Femur (tissue), 1 donor: Measurements from ENCODE around the gene CAPS.

Experiments
- DNase-seq: peaks from one replicate; pipeline ENCODE4 v3.0.0-alpha.2; 2017

CAPS gene

GRCh38 chr19:5914358-5914774 lies 312 bp downstream of the CAPS start:
- no peak for DNase-seq

DNA sequence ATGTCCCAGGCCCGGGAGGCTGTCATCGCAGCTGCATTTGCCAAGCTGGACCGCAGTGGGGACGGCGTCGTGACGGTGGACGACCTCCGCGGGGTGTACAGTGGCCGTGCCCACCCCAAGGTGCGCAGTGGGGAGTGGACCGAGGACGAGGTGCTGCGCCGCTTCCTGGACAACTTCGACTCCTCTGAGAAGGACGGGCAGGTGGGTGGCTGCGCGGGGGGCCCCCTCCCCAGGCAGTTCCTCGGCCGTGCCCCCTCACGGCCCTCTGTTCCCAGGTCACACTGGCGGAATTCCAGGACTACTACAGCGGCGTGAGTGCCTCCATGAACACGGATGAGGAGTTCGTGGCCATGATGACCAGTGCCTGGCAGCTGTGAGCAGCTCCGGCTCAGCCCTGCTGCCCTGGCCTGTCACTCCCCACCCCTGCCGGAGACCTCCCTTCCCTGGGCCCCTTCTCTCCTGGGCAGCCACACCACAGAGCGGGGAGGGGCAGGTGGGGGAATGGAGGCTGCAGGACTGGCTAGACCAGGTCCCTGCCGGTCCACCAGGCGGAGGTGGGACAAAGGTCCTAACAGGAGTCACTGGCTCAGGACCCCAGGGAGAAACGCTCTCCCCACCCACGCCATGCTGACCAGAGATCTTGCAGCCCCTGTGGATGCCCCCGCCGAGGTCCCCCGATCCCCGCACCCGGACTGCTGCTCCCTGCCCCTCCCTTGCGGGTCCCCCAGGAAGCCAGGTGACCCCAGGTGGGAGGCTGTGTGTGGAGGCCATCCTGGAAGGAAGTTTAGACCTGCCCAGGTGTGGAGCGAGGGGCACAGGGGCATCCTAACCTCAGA lies 1.1 kb downstream of the CAPS start:
- no peak for DNase-seq

GRCh38 chr19:5915782-5916165 lies 1.7 kb downstream of the CAPS start:
- DNase-seq = no peak

DNA sequence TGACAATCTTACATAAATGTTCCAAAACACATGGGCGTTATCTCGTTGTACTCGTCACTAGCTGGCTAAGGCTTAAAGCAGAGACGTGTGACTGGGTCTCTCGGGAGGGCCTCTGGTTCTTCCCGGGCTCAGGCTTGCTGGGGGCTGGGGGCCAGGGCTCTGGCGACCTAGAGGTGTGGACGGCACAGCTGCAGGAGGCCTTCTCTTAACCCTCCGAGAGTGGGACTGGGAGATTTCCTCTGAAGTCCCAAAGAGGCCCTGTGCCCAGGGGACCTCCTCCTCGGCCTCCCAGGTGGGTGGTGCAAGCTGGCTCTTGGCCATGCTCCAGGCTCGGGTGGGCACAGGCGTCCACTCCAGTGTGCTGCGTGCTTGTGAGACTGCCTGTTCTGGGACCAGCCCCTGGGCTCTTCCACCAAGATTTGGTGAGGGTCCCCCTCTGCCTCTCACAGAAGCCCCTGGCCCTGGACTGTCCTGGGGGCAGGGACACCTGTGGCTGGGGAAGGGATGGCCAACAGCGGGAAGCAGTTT lies 2.2 kb downstream of the CAPS start:
- no peak for DNase-seq

DNA sequence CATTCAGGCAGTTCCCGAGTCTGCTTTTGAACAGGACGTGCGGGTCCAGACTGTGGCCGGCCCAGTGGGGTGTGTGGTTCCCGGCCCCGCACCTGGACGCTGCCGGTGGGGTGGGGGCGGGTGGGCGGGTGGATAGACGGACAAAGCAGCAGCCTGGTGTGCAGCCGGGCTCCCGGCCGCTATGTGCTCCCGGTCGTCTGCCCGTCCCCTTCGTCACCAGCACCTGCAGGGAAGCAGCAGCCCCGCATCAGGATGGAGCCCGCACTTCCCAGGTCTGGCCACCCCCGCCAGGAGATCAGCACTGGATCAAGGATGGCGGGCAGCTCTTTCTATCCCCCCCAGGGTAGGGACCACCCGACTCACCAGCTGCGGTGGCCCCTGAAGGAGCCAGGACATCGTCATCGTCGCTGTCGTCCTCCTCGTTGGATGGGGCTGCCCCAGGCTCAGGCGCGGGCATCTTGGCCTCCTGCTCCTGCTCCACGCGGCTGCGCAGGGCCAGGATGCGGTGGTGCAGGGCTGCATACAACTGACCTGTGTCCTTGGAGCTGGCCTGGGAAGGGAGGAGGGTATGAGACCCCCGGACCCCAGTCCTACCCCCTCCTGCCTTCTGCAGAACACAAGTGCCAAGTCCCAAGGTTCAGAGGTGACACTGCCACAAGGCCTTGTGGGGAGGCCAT lies 3.5 kb downstream of the CAPS start:
- no peak for DNase-seq

DNA sequence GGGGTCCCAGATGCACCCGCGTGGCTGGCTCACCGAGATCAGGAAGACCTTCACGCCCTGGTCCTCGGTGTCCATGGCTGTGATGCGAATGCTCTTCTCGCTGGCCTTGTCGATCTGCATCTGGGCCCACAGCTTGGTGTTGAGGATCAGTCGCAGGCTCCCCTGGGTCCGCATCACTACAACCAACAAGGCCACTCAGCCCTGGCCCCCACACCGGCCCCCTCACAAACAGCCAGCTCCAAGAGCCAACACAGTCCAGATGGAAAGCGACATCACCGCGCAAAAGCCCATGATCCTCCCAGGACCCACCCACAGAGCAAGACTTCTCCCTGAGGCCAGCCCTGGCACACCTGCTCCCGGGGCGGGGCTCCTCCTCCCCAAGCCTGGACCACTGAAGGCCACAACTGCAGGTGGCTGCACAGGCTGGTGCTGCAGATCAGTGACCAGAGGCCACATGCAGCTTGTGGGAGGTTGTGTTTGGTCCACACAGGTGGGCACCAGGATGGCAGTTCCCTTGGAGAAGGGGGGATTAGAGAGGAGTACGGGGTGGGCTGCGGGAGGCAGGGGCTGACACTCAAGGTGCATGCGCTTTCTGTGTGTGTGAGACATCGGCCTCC lies 4.5 kb downstream of the CAPS start:
- DNase-seq = no peak

GRCh38 chr19:5921516-5922160 lies 7.6 kb downstream of the CAPS start:
- DNase-seq = no peak

DNA sequence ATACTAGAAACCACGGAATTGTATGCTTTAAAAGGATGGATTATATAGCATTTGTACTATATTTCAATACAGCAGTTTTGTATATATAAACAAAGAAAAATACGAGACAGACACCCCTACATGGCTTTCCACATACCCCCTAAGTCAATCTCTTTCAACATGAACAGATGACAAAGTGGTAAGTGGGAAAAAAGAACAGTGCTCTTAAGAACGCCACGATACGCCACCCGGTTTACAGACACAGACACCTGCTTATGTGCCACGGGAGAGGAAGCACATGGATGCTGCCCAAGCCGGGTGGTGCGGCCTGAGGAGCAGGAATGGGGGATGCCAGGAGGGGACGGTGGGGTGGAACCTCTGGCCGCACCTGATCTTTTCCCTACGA lies 8.1 kb downstream of the CAPS start:
- DNase-seq = no peak

- no peak for DNase-seq
Measured at GRCh38 chr19:5923356-5923755, 9.3 kb downstream of the CAPS start.

DNA sequence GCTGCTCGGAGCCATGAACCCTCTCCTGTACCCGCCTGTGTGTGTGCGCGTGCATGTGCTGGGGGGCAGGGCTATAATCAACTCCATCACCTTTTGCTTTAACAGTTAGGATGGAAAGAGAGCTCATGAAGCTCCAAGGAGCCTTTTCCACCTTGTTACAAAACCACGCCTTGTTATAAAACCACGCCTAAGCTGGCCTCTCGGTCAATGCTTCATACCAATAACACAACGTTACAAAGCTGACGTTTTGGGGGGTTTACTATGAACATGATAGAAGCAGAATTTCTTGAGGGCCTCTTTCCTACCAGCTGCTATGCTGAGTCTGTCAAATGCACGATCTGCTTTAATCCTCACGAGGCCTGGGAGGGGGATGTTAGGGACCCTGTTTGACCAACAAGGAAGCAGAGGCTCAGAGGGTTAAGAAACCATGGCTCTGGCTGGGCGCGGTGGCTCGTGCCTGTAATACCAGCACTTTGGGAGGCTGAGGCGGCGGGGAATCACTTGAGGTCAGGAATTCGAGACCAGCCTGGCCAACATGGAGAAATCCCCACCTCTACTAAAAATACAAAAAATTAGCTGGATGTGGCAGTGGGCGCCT lies 11.9 kb downstream of the CAPS start:
- no peak for DNase-seq

- peak; percentile 88 for DNase-seq
Measured at GRCh38 chr19:5926641-5927440, 12.8 kb downstream of the CAPS start.

GRCh38 chr19:5927441-5927821 lies 13.4 kb downstream of the CAPS start:
- DNase-seq = no peak

DNA sequence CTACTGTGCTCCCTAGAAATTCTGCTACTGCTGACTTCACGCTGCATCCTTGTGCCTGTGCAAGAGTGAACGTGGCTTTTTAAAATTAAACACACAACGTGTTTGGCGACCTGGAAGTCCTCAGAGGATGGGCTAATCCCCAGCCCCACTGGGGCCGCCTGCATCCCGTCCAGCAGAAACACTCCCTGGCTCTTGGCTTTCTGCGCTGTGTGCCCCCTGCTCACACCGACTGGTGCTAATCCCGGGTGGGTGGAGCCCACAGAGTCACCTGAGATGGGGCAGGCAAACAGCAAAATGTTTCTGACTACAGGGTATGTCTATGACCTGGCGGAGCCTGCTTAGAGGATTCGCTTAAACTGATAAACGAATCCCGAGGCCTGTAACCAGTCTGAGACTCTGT lies 15.1 kb downstream of the CAPS start:
- DNase-seq = no peak

- no peak for DNase-seq
Measured at GRCh38 chr19:5929625-5930024, 15.6 kb downstream of the CAPS start.

DNA sequence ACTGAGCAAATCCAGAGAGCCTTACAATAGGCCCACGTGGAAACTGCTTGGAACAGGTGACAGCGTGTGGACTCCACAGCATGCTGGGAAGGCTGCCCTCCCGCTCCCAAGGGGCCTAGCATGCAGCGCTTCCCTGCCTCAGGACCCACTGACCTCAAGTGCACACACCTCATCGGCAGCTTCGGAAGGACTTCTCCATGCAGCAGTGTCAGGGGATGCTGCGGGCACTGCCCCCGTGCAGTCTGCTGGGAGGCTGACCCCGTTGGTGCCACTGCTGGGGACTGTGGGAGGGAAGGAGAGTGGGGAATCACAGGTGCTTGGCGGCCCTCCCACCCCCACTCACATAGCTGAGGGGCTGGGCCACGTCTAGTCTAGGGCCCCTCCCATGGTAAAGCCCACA lies 17.2 kb downstream of the CAPS start:
- DNase-seq = no peak

- DNase-seq = no peak
Measured at GRCh38 chr19:5932146-5932545, 18.1 kb downstream of the CAPS start.

DNA sequence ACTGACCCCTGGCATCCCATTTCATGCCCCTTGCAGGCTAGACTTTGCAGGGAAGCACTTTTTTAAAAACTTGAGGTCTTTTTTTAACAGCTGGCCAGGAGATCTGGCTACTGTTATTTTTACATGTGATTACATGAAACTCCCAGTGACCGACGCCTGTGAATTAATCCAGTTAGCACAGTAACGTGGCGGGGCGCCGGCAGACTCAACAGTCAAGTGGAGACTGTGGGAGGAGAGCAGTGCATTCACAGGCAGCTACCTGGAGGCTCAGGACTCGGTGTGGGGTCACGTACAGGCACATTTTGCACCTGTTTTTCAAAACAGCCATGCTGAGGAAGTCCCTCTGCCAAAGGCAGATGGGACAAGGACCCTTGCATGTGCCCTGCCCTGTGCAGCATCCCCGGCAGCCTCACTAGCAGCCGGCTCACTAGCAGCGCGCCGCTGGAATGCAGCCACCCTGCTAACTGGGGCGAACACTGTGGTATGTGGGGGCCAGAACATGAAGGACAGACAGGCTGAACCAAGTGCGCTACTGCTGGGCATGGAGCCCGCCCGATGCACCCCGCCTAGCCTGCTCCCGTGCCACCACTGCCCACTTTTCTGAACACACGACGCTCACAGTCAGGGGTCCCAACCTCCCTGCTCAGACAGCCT lies 18.7 kb downstream of the CAPS start:
- no peak for DNase-seq

- no peak for DNase-seq
Measured at GRCh38 chr19:5933391-5934068, 19.5 kb downstream of the CAPS start.

DNA sequence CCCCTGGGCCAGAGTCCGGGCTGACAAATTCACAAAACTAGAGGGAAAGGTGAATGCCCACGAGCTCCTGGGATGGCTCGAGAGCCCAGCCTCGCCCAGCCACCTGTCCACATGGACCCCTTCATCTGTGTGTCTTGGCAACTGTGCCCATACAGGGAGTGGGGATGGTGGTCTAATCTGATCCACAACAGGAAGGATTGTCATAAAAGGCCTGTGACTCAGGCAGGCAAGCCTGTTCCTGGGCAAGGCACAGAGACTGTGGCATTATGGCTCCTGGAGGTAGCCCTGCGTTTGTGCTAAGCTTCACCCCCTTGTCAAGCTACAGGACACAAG lies 20.0 kb downstream of the CAPS start:
- no peak for DNase-seq

- peak; percentile 77 for DNase-seq
Measured at GRCh38 chr19:5934774-5935472, 20.9 kb downstream of the CAPS start.
